Prostate gland (tissue), 2 donors: Measurements from ENCODE around the gene WDR5. TPM values are rescaled to one million over a fixed set of nuclear protein-coding genes. Genes with fewer than 3 reads are reported as not detected.

Source experiments
- DNase-seq: peaks from one replicate; pipeline ENCODE4 v3.0.0-alpha.2; 2019; ENCODE audit warnings: low spot score
- H3K27ac ChIP-seq, 2 donors: fragments of 200-600 bp; sonication (generic); 2 replicates each; pipeline ENCODE4 v1.5.1; 2017 to 2019
- H3K27me3 ChIP-seq: fragments of 200-600 bp; sonication (generic); replicated peaks from 2 replicates; pipeline ENCODE4 v1.5.1; 2019; ENCODE audit not compliant: insufficient read depth
- H3K36me3 ChIP-seq, 2 donors: fragments of 200-600 bp; sonication (generic); 1 replicate in 1 of 2; 2 replicates in 1 of 2; pipeline versions ENCODE4 v1.5.1 to v1.8.1; 2017 to 2019
- H3K4me1 ChIP-seq: fragments of 200-600 bp; sonication (generic); replicated peaks from 2 replicates; pipeline ENCODE4 v1.5.1; 2019
- H3K4me3 ChIP-seq, 2 donors: fragments of 200-600 bp; sonication (generic); 2 replicates each; pipeline ENCODE4 v1.5.1; 2017 to 2019
- H3K9me3 ChIP-seq: fragments of 200-600 bp; sonication (generic); 2 replicates; pipeline ENCODE4 v1.5.1; 2017
- POLR2A ChIP-seq: fragments of 450-650 bp; IDR thresholded peaks from one replicate; pipeline ENCODE4 v1.6.1; 2016; ENCODE audit warnings: antibody characterized with exemption, mild to moderate bottlenecking
- POLR2AphosphoS5 ChIP-seq: sonication (generic); formaldehyde crosslinking; IDR thresholded peaks from one replicate; pipeline ENCODE4 v1.6.1; 2017; ENCODE audit warnings: antibody characterized with exemption
- WGBS: methylation state at CpG from one replicate; pipeline ENCODE4 v1.1.5; 2018; 5-methylcytosine and 5-hydroxymethylcytosine counted together
- intact Hi-C: fragments of 100-400 bp; cut with DNase I; formaldehyde crosslinking; loops from one replicate; pipeline ENCODE4 v1.14.2; 2022
- total RNA-seq, 2 donors: library from RNA; depleted of rRNA; stranded (reverse); fragments of >200 nt; gene quantifications; one replicate each; pipeline ENCODE4 v1.1.0, GENCODE V29; 2016
- TF ChIP-seq, protein P1 (sequence below), 4 experiments: fragments of 200-600 bp in 2 of 4; fragments of 450-650 bp in 2 of 4; sonication (generic) in 2 of 4; IDR thresholded peaks; 1 replicate in 3 of 4; 2 replicates in 1 of 4; pipeline ENCODE4 v1.5.1; 2016 to 2019; ENCODE audit warnings: antibody characterized with exemption in 4 of 4, mild to moderate bottlenecking in 2 of 4, moderate library complexity in 2 of 4

Gene WDR5
- total RNA-seq, 2 donors from 2014 or later = 28.6 to 67.9 TPM

DNA sequence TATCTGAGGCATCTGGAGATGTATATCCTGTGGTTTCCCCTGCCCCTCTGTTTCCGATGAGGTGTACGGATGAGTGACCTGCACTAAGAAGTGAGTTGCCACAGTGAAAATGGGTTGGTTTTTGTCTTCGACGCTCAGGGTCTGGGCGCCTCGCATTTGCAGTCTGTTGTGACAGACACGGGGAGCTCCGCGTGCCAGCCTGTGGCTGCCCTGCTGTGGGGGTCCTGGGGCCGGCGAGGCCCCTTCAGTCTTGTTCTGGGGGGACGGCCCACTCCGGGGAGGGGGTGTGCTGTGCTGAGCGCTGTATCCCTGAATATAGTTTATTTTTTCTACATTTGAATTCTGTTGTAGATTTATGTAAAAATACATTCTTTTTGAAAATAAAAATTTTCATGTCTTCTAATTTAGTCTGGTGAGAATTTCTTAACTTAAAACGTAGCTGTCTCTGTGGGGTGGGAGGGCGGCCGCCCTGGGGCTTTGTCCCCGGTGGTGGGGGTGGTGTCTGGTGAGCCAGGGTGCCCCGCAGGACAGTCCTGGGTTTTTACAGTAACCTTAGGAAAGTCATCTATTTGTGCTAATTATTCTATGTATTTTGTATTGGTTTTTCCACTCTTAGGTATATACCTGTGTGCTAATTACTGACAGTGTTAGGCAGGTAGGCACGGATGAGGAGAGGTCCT, 23.8 kb downstream of the WDR5 start:
- peaks cover 12 to 36% of the 10 kb centered on the region in 2 donors for H3K36me3 ChIP-seq
- WGBS = 89% methylated on average over 20 of the region's 20 CpGs

DNA sequence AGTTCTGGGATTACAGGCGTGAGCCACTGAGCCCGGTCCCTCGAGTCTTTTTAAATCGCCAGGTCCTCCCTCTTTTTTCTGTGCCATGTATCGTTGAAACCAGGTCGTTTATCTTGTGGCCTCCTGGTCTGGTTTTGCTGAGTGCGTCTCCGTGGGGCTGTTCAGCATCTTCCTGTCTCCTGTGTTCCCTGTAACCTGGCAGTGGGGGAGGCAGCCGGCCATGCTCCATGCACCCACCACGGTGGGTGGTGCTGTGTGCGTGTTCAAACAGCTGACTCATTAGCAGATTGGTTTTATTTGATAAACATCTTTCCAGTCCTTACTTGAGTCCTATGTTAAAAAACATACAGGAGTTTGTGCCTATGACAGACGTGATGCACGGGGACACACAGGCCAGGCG, 25.8 kb downstream of the WDR5 start:
- WGBS = 84% methylated on average over 14 of the region's 14 CpGs
- intact Hi-C loops = no loop called here
- H3K4me3 ChIP-seq = no peak overlapping the region
- H3K27ac ChIP-seq = no peak overlapping the region
- peaks cover 4 to 18% of the 10 kb centered on the region in 2 donors for H3K36me3 ChIP-seq
- H3K27me3 ChIP-seq = no peaks in the 10 kb centered on the region
- H3K4me1 ChIP-seq = no peaks in the 10 kb centered on the region
- TF ChIP-seq POLR2A = no peak
- H3K9me3 ChIP-seq = no peaks in the 10 kb centered on the region
- no peak for DNase-seq

More for the DNA sequence above, 23.8 kb downstream of the WDR5 start:
- Histone ChIP-seq H3K4me1 (no peaks in the 10 kb centered on the region), H3K27ac (no peak overlapping the region), H3K4me3 (no peak overlapping the region), H3K27me3 (no peaks in the 10 kb centered on the region), H3K9me3 (no peaks in the 10 kb centered on the region)
- no peak for DNase-seq
- TF ChIP-seq POLR2A (no peak), POLR2AphosphoS5 (no peak)
- TF ChIP-seq, protein P1, sequence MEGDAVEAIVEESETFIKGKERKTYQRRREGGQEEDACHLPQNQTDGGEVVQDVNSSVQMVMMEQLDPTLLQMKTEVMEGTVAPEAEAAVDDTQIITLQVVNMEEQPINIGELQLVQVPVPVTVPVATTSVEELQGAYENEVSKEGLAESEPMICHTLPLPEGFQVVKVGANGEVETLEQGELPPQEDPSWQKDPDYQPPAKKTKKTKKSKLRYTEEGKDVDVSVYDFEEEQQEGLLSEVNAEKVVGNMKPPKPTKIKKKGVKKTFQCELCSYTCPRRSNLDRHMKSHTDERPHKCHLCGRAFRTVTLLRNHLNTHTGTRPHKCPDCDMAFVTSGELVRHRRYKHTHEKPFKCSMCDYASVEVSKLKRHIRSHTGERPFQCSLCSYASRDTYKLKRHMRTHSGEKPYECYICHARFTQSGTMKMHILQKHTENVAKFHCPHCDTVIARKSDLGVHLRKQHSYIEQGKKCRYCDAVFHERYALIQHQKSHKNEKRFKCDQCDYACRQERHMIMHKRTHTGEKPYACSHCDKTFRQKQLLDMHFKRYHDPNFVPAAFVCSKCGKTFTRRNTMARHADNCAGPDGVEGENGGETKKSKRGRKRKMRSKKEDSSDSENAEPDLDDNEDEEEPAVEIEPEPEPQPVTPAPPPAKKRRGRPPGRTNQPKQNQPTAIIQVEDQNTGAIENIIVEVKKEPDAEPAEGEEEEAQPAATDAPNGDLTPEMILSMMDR (IDR thresholded peaks at IDR 0.05) = no peak
- intact Hi-C loops = no loop called here

DNA sequence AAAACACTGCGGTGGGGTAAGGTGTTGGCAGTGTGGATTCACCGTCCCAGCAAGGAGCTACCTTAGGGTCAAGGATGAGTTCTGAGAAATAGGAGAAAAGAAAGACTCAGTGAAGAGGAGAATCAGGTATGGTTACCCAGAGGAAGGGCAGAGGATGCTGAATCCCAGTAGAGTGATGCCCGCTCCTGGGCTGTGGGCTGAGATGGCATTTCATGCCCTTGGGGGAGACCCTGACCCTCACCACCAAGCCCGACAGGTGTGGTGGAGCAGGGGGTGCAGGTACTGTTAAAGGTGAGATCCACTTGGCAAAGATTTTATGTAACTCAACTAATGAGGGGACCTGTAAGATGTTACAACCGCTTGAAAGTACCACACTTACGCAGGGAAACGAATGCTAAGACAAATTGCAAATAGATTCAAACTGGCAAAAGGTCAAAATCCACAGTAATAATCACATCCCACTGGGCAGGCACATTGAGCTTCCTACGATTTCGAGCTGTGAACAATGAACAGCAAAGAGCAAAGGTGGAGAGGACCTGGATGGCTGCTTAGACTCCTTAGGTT, 26.4 kb downstream of the WDR5 start:
- no peak overlapping the region for H3K4me3 ChIP-seq
- WGBS = 94% methylated on average over 9 of the region's 9 CpGs
- TF ChIP-seq POLR2AphosphoS5 = no peak
- TF ChIP-seq POLR2A = no peak
- TF ChIP-seq, protein P1 (IDR thresholded peaks at IDR 0.05) = no peak
- H3K27ac ChIP-seq = no peak overlapping the region
- H3K36me3 ChIP-seq = peaks cover 0 to 15% of the 10 kb centered on the region in 2 donors
- no peaks in the 10 kb centered on the region for H3K9me3 ChIP-seq
- no peaks in the 10 kb centered on the region for H3K27me3 ChIP-seq
- intact Hi-C loops = no loop called here
- DNase-seq = no peak
- no peaks in the 10 kb centered on the region for H3K4me1 ChIP-seq

DNA sequence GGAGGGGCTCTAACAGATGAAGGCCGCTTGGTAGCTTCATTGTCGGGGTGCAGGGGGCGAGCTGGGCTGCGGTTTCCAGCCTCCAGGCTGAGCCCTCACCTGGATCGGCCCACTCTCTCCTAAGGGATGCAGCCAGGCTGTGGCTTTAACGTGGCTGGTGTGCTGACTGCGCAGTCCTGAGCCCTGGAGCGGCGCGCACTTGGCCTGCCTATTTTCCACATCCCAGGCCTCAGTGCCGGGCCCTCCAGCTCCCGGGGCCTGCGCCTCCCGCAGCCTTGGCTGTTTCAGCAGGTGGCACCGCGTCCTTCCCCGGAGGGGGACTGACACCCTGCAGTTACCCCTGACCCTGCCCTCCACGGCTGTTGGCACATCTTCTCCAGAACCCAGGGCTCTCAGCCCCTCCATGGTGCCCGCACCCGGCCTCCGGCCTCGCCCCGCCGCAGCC, 27.1 kb downstream of the WDR5 start:
- 47% methylated on average over 24 of the region's 24 CpGs for WGBS
- intact Hi-C loops = no loop called here
- H3K4me3 ChIP-seq = no peak overlapping the region
- DNase-seq = no peak
- H3K36me3 ChIP-seq = peaks cover 0 to 10% of the 10 kb centered on the region in 2 donors
- no peaks in the 10 kb centered on the region for H3K9me3 ChIP-seq
- no peaks in the 10 kb centered on the region for H3K4me1 ChIP-seq
- H3K27ac ChIP-seq = no peak overlapping the region
- TF ChIP-seq POLR2A (no peak), POLR2AphosphoS5 (no peak)
- TF ChIP-seq, protein P1 (IDR thresholded peaks at IDR 0.05) = no peak
- no peaks in the 10 kb centered on the region for H3K27me3 ChIP-seq

DNA sequence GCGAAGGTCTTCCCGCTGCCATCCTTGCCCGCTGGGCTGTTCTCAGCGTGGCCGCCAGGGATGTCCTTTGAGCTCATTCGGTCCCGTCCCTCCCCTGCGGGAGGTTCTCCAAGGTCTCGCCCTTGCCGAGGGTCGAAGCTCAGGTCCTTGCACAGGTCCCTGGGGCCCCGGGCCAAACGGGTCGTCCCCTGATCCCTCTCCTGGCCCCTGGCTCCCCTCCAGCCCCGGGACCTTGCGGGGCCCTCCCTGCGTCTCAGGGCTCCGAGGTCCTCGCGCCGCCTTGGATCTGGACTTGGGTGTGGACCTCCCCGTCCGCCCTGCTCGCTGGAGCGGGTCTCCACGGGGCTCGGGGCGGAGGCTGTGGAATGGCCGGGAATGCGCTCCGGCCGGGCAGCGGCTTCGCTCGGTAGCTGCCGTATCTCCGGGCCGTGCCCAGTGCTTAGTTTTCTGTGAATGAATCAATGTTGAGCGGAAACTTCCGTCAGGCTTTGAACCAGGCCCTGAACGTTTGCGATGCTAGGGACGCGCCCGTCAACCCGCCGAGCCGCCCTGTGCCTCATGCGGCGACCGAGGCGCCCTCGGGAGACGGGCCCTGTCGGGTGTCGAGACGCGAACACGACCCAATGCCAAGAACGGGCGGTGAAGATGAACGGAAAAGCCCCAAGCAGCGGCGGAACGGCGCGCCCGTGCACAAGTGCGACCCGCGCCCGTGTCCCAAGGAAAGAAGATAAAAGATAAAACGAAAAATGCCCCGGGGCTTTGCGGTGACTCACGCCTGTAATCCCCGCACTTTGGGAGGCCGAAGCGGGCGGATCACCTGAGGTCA, 27.7 kb downstream of the WDR5 start:
- TF ChIP-seq, protein P1 (IDR thresholded peaks at IDR 0.05) = peak in 2 of 4 experiments; percentile 38 to 40
- TF ChIP-seq POLR2A (no peak), POLR2AphosphoS5 (peak; percentile 5)
- Histone ChIP-seq H3K4me1 (no peaks in the 10 kb centered on the region), H3K27ac (no peak overlapping the region), H3K4me3 (no peak overlapping the region), H3K36me3 (peaks cover 0 to 4% of the 10 kb centered on the region in 2 donors), H3K9me3 (no peaks in the 10 kb centered on the region), H3K27me3 (no peaks in the 10 kb centered on the region)
- intact Hi-C loops = no loop called here
- 4% methylated on average over 80 of the region's 80 CpGs for WGBS
- peak; percentile 31 for DNase-seq
